HFFc6 (cell line): Measurements from ENCODE around the gene ARSB. TPM values are rescaled to one million over a fixed set of nuclear protein-coding genes. Genes with fewer than 3 reads are reported as not detected.

ENCODE experiments used
- DNase-seq: peaks from one replicate; pipeline ENCODE4 v3.0.0-alpha.2; 2018
- H3K27ac Mint-ChIP-seq: 2 replicates; pipeline ENCODE4 v1.8.0; 2020; ENCODE audit warnings: mild to moderate bottlenecking, mixed read lengths
- H3K27me3 Mint-ChIP-seq: 2 replicates; pipeline ENCODE4 v1.8.0; 2021; ENCODE audit warnings: mild to moderate bottlenecking, moderate library complexity, mixed read lengths; ENCODE audit not compliant: insufficient read depth
- H3K36me3 Mint-ChIP-seq: 2 replicates; pipeline ENCODE4 v1.8.0; 2021; ENCODE audit warnings: low read depth, mixed read lengths
- H3K4me1 Mint-ChIP-seq: 2 replicates; pipeline ENCODE4 v1.8.0; 2020; ENCODE audit warnings: low read depth, mixed read lengths
- H3K4me3 Mint-ChIP-seq: 2 replicates; pipeline ENCODE4 v1.8.0; 2020; ENCODE audit warnings: mild to moderate bottlenecking, moderate library complexity, mixed read lengths
- H3K9me3 Mint-ChIP-seq: 2 replicates; pipeline ENCODE4 v1.8.0; 2020; ENCODE audit warnings: mild to moderate bottlenecking, mixed read lengths
- total RNA-seq, 6 experiments: library from RNA; stranded (reverse); fragmentation: NEBNext Ultra II Directional; extraction: Animal tissue kit (Norgen Biotek cat#: 25700); gene quantifications; 2 replicates in 1 of 6; 3 replicates in 5 of 6; pipeline ENCODE4 v1.2.3, GENCODE V29; 2021
- TF ChIP-seq, protein P1 (sequence below): fragments of 200-600 bp; sonication (generic); IDR thresholded peaks from 2 replicates; pipeline ENCODE4 v1.5.0; 2021; ENCODE audit warnings: antibody characterized with exemption, mild to moderate bottlenecking

Gene ARSB
- total RNA-seq, 6 experiments from 2014 or later = 24.4 to 32.7 (median 27.8) TPM

DNA sequence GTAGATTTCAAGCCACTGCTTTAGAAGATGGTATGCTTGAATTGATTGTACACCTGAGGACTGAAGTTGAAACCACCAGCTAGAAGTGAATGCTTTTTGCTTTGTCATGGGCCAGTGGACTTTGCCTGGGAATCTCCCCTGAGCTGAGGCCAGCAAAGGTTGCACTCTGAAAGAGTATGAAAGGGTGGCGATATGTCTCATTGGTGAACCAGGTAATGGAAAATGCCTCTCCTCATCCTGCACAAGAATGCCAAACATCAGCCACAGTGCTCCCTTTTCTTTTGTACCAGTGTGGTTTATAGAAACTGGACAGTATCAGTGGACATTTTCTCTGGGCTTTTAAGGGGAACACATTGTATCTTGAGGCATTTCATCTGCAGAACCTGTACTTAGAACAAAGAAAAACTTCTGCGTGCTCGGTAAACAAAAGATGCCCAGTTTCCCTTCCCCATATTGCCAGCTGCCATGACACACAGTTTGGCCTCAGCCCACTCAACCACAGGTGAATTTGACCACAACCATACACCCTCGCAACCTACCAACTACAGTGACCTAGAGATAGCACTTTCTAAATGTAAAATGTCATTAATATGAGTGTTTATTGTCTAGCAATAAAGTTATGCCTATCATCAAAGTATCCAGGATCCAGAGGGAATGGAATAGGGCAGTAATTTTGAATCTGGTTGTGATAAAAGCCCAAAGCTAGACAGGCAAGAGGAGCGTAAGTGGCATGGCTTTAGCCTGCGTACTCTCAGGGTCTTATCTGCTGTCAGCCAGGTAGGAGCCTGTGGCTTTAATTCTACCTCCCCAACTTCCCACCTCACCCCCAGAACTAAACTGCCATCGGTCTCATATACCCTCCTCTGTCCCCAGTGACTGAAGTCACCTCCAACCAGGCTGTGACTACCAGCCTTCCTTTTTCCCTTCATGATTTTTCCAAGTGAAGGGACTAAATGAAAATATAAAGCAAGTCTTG, 257.0 kb downstream of the ARSB start:
- no peaks in the 10 kb centered on the region for H3K9me3 Mint-ChIP-seq

More for the DNA sequence above, 257.0 kb downstream of the ARSB start:
- no peaks in the 10 kb centered on the region for H3K36me3 Mint-ChIP-seq
- no peak overlapping the region for H3K4me3 Mint-ChIP-seq
- DNase-seq = no peak
- TF ChIP-seq, protein P1, sequence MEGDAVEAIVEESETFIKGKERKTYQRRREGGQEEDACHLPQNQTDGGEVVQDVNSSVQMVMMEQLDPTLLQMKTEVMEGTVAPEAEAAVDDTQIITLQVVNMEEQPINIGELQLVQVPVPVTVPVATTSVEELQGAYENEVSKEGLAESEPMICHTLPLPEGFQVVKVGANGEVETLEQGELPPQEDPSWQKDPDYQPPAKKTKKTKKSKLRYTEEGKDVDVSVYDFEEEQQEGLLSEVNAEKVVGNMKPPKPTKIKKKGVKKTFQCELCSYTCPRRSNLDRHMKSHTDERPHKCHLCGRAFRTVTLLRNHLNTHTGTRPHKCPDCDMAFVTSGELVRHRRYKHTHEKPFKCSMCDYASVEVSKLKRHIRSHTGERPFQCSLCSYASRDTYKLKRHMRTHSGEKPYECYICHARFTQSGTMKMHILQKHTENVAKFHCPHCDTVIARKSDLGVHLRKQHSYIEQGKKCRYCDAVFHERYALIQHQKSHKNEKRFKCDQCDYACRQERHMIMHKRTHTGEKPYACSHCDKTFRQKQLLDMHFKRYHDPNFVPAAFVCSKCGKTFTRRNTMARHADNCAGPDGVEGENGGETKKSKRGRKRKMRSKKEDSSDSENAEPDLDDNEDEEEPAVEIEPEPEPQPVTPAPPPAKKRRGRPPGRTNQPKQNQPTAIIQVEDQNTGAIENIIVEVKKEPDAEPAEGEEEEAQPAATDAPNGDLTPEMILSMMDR = no peak
- H3K27me3 Mint-ChIP-seq = peaks cover 4% of the 10 kb centered on the region; the same call in 1 of the 2 replicates
- no peak overlapping the region for H3K27ac Mint-ChIP-seq
- peaks cover 8% of the 10 kb centered on the region for H3K4me1 Mint-ChIP-seq

Other genes with a start within 250 kb of the ARSB start
- gene DMGDH, start 84.4 kb upstream of the ARSB start, total RNA-seq = under 1 TPM in 5 of 6 experiments, not detected in 1; 0.18 to 0.58 (median 0.52) TPM
- gene BHMT2, start 84.5 kb upstream of the ARSB start, total RNA-seq = 1 to 10 TPM in 3 of 6 experiments, under 1 TPM in 1, not detected in 2; 0.85 to 1.6 (median 1.1) TPM
- gene BHMT, start 126.5 kb upstream of the ARSB start, total RNA-seq = not detected